ENCODE data around the gene LCN10. TPM values are rescaled to one million over a fixed set of nuclear protein-coding genes. Genes with fewer than 3 reads are reported as not detected.

The LCN10 gene
- total and polyA plus RNA-seq, 12 donors: 0.44 to 144 (median 3.1) TPM

- intact Hi-C loops (cut with DNase I): loop anchor here in 1 of 10 donors (10.0 kb wide), 1 partner anchor 51 kb away; no protein-coding TSS in a partner anchor
- Histone ChIP-seq H3K4me1 (peaks cover 4 to 52% (median 26%) of the 10 kb centered on the region in 9 donors), H3K4me3 (no peak overlapping the region), H3K9me3 (no peaks in the 10 kb centered on the region), H3K36me3 (no peaks in the 10 kb centered on the region), H3K27ac (no peak overlapping the region), H3K27me3 (peaks cover 0 to 13% (median 3%) of the 10 kb centered on the region in 7 donors)
- ATAC-seq: no peak
- DNase-seq: no peak
- no peak for TF ChIP-seq CTCF (IDR thresholded peaks at IDR 0.05)
- WGBS, 2 donors: 88 to 89% methylated on average over 23 of the region's 23 CpGs
These were observed 46.8 kb downstream of the LCN10 start for GRCh38 chr9:136695955-136696354.

- Histone ChIP-seq H3K4me1 (peaks cover 7 to 52% (median 31%) of the 10 kb centered on the region in 9 donors), H3K4me3 (no peak overlapping the region), H3K27me3 (peaks cover 0 to 8% (median 0%) of the 10 kb centered on the region in 7 donors), H3K27ac (no peak overlapping the region), H3K9me3 (no peaks in the 10 kb centered on the region), H3K36me3 (no peaks in the 10 kb centered on the region)
- 57 to 73% methylated on average over 10 of the region's 10 CpGs for WGBS, 2 donors
- intact Hi-C loops (cut with DNase I): loop anchor here in 1 of 10 donors (10.0 kb wide), 1 partner anchor 51 kb away; no protein-coding TSS in a partner anchor
- peak in 1 of 2 donors; percentile 33 for DNase-seq
- ATAC-seq: peak in 5 of 8 donors; percentile 9 to 49 (median 30)
- no peak for TF ChIP-seq CTCF (IDR thresholded peaks at IDR 0.05)
These were observed 47.3 kb downstream of the LCN10 start for GRCh38 chr9:136695435-136695895.

GRCh38 chr9:136694872-136695247 lies 47.9 kb downstream of the LCN10 start:
- ATAC-seq (no peak), DNase-seq (no peak)
- TF ChIP-seq CTCF (IDR thresholded peaks at IDR 0.05): no peak
- intact Hi-C loops (cut with DNase I): loop anchor here in 4 of 10 donors (5.0 to 10.0 kb wide), 3 partner anchors 50 to 208 kb away; no protein-coding TSS in a partner anchor
- H3K27ac ChIP-seq: no peak overlapping the region
- peaks cover 0 to 5% (median 0%) of the 10 kb centered on the region in 7 donors for H3K27me3 ChIP-seq
- H3K9me3 ChIP-seq: no peaks in the 10 kb centered on the region
- peaks cover 10 to 57% (median 37%) of the 10 kb centered on the region in 9 donors for H3K4me1 ChIP-seq
- no peaks in the 10 kb centered on the region for H3K36me3 ChIP-seq
- H3K4me3 ChIP-seq: no peak overlapping the region
- 92 to 96% methylated on average over 11 of the region's 11 CpGs for WGBS, 2 donors

- DNase-seq (peak; percentile 70 to 79), ATAC-seq (peak; percentile 29 to 64 (median 50))
- H3K27ac ChIP-seq: no peak overlapping the region
- peaks cover 10 to 63% (median 40%) of the 10 kb centered on the region in 9 donors for H3K4me1 ChIP-seq
- H3K4me3 ChIP-seq: no peak overlapping the region
- intact Hi-C loops (cut with DNase I): loop anchor here in 4 of 10 donors (5.0 to 10.0 kb wide), 3 partner anchors 50 to 207 kb away; no protein-coding TSS in a partner anchor
- H3K36me3 ChIP-seq: no peaks in the 10 kb centered on the region
- H3K27me3 ChIP-seq: peaks cover 0 to under 1% (median 0%) of the 10 kb centered on the region in 7 donors
- 41 to 43% methylated on average over 32 of the region's 32 CpGs for WGBS, 2 donors
- H3K9me3 ChIP-seq: no peaks in the 10 kb centered on the region
- peak; percentile 50 to 84 (median 77) for TF ChIP-seq CTCF (IDR thresholded peaks at IDR 0.05)
These were observed 48.4 kb downstream of the LCN10 start for GRCh38 chr9:136694163-136694871.

Measured in heart right ventricle (tissue), 16 donors.